Natural killer cell (primary cell): ENCODE data around the gene RHOB. TPM values are rescaled to one million over a fixed set of nuclear protein-coding genes. Genes with fewer than 3 reads are reported as not detected.
"Not testable (repeated sequence)": the region's sequence is repeated elsewhere in the genome, so short reads cannot be mapped to it uniquely, and the experiment has no call there.

Source experiments
- ATAC-seq, 3 donors: fragments of 150-1000 bp in 2 of 3; fragments of 200-7000 bp in 1 of 3; cut with Tn5 transposase; 1 replicate in 1 of 3; 2 replicates in 2 of 3; pipeline ENCODE4 v1.10.0; 2021; ENCODE audit warnings: mild to moderate bottlenecking in 2 of 3, moderate library complexity in 2 of 3
- DNase-seq, 2 donors: peaks; one replicate each; pipeline versions ENCODE4 v3.0.0 to v3.0.0-alpha.2; 2013 to 2021; ENCODE audit warnings: mixed read lengths in 1 of 2
- H3K27ac ChIP-seq: one replicate; pipeline ENCODE4 v1.5.1; 2013; ENCODE audit warnings: mild to moderate bottlenecking, low read length
- H3K27me3 ChIP-seq: one replicate; pipeline ENCODE4 v1.6.1; 2013; ENCODE audit warnings: low read length; ENCODE audit not compliant: control insufficient read depth, insufficient read depth
- H3K36me3 ChIP-seq: one replicate; pipeline ENCODE4 v1.6.1; 2013; ENCODE audit warnings: low read length; ENCODE audit not compliant: control insufficient read depth, insufficient read depth
- H3K4me1 ChIP-seq: one replicate; pipeline ENCODE4 v1.6.1; 2013; ENCODE audit warnings: low read length; ENCODE audit not compliant: control insufficient read depth, insufficient read depth
- H3K4me3 ChIP-seq: one replicate; pipeline ENCODE4 v1.5.1; 2013; ENCODE audit warnings: low read length
- H3K9me3 ChIP-seq: one replicate; pipeline ENCODE4 v1.6.1; 2013; ENCODE audit warnings: low read length; ENCODE audit not compliant: control insufficient read depth, insufficient read depth
- H3K27ac Mint-ChIP-seq, 2 donors: one replicate each; pipeline ENCODE4 v1.8.0; 2022; ENCODE audit warnings: mild to moderate bottlenecking in 2 of 2, mixed read lengths in 2 of 2, moderate library complexity in 1 of 2
- H3K27me3 Mint-ChIP-seq, 2 donors: one replicate each; pipeline ENCODE4 v1.8.0; 2022; ENCODE audit warnings: low read depth in 2 of 2, mixed read lengths in 2 of 2
- H3K36me3 Mint-ChIP-seq: one replicate; pipeline ENCODE4 v1.8.0; 2022; ENCODE audit warnings: mixed read lengths
- H3K4me1 Mint-ChIP-seq, 2 donors: one replicate each; pipeline ENCODE4 v1.8.0; 2022; ENCODE audit warnings: mixed read lengths in 2 of 2
- H3K4me3 Mint-ChIP-seq: one replicate; pipeline ENCODE4 v1.8.0; 2022; ENCODE audit warnings: mild to moderate bottlenecking, moderate library complexity, mixed read lengths
- H3K9me3 Mint-ChIP-seq, 2 donors: one replicate each; pipeline ENCODE4 v1.8.0; 2022; ENCODE audit warnings: mixed read lengths in 2 of 2
- WGBS: methylation state at CpG from one replicate; pipeline ENCODE4 v1.1.7; 2013; ENCODE audit warnings: missing lambda C conversion rate; ENCODE audit not compliant: insufficient coverage; 5-methylcytosine and 5-hydroxymethylcytosine counted together
- intact Hi-C: fragments of 100-400 bp; cut with micrococcal nuclease; formaldehyde crosslinking; loops from one replicate; pipeline ENCODE4 v1.14.2; 2022
- total RNA-seq, 4 donors: library from RNA; stranded (reverse); fragments of 120-200 nt in 1 of 4; gene quantifications; one replicate each; pipeline versions ENCODE4 v1.2.3 to v1.2.4, GENCODE V29; 2013 to 2022
- TF ChIP-seq, protein P1 (sequence below): fragments of 200-600 bp; IDR thresholded peaks from one replicate; pipeline ENCODE4 v1.8.0; 2022; ENCODE audit warnings: antibody characterized with exemption

RHOB gene
- total RNA-seq, 3 donors from 2014 or later (not counting 1 experiment from before 2014, with no cell fraction given): 50.8 to 222 (median 64.7) TPM

DNA sequence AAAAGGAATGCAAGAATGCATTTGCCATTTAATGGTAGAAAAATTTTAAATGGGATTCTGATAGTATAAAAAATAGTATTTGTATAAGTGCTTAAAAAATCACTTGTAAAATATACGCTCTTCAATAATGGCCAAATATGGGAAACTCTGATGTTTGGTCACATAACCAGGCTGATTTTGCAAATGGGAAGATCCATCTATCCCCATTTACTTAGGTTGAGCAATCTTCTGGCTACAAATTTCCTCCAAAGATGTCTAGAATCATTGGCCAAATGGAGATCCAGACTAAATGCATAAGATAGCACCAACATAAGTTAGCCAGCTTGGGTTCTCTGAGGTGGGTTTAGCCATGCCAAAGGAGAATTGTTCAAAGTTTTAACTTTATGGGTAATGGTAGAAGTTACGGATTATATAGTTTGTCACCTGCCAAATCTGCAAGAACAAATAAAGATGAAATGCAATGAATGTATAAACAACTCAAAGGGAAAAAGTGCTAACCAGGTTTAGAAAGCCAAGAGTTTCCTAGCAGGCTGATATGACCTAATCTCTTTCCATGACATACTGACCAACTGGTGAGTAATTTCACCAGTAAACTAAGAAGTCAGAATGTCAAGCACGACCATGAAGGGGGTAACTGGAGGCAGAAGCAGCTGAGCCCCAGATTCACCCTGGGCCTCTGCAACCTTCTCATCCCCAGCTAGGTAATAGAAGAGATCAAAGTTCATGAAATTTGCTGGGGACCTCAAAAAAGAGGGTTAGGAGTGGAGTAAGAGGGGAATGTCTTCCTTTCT lies 10.0 kb downstream of the RHOB start:
- Mint-ChIP-seq H3K9me3 (no peaks in the 10 kb centered on the region), H3K4me1 (no peaks in the 10 kb centered on the region), H3K36me3 (peaks cover 11% of the 10 kb centered on the region), H3K4me3 (no peak overlapping the region), H3K27me3 (peaks cover 31 to 36% of the 10 kb centered on the region in 2 donors), H3K27ac (no peak overlapping the region)
- H3K27me3 ChIP-seq: no peaks in the 10 kb centered on the region
- intact Hi-C loops: no loop called here
- H3K4me3 ChIP-seq: no peak overlapping the region
- H3K27ac ChIP-seq: no peak overlapping the region
- H3K9me3 ChIP-seq: no peaks in the 10 kb centered on the region
- ATAC-seq: no peak
- DNase-seq: no peak
- TF ChIP-seq, protein P1, sequence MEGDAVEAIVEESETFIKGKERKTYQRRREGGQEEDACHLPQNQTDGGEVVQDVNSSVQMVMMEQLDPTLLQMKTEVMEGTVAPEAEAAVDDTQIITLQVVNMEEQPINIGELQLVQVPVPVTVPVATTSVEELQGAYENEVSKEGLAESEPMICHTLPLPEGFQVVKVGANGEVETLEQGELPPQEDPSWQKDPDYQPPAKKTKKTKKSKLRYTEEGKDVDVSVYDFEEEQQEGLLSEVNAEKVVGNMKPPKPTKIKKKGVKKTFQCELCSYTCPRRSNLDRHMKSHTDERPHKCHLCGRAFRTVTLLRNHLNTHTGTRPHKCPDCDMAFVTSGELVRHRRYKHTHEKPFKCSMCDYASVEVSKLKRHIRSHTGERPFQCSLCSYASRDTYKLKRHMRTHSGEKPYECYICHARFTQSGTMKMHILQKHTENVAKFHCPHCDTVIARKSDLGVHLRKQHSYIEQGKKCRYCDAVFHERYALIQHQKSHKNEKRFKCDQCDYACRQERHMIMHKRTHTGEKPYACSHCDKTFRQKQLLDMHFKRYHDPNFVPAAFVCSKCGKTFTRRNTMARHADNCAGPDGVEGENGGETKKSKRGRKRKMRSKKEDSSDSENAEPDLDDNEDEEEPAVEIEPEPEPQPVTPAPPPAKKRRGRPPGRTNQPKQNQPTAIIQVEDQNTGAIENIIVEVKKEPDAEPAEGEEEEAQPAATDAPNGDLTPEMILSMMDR: no peak
- no peaks in the 10 kb centered on the region for H3K4me1 ChIP-seq
- H3K36me3 ChIP-seq: no peaks in the 10 kb centered on the region
- 82% methylated on average over 3 of the region's 3 CpGs for WGBS

DNA sequence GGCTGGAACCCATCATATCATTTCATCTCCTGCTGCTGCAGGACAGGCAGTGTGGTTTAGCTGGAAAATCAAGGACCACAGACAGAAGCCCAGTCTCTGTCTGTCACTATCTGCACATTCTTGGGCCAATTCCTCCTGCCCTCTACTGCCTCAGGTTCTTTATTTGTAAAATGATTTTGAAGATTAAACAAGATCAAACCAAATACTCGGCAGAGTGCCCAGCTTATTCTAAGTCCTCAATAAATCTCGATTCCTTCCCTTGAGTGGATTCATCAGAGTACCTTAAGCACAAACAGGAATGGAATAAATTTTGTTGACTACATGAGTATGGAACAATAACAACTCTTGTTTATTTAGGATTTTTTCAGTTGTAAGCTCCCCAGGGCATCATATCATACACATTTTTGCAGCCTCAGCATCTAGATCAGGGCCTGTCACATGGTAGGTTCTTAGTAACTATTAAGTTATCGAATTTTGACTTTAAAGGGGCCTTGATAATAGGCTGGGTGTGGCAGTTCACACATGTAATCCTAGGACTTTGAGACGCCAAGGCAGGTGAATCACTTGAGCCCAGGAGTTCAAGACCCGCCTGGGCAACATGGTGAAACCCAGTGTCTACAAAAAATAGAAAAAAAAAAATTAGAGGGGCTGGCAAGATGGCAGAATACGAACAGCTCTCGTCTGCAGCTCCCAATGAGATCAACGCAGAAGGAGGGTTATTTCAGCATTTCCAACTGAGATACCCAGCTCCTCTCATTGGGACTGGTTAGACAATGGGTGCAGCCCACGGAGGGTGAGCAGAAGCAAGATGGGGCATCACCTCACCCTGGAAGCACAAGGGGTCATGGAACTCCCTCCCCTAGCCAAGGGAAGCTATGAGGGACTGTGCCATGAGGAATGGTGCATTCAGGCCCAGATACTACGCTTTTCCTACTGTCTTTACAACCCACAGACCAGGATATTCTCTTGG lies 11.1 kb downstream of the RHOB start:
- intact Hi-C loops: no loop called here

DNA sequence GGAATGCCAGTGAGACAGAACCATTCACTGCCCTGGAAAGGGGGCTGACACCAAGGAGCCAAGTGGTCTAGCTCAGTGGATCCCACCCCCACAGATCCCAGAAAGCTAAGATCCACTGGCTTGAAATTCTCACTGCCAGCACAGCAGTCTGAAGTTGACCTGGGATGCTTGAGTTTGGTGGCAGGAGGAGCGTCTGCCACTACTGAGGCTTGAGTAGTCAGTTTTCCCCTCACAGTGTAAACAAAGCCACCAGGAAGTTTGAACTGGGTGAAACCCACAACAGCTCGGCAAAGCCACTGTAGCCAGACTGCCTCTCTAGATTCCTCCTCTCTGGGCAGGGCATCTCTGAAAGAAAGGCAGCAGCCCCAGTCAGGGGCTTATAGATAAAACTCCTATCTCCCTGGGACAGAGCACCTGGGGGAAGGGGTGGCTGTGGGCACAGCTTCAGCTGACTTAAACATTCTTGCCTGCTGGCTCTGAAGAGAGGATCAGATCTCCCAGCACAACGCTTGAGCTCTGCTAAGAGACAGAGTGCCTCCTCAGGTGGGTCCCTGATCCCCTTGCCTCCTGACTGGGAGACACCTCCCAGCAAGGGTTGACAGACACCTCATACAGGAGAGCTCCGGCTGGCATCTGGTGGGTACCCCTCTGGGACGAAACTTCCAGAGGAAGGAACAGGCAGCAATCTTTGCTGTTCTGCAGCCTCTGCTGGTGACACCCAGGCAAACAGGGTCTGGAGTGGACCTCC lies 12.0 kb downstream of the RHOB start:
- DNase-seq, H3K4me3 Mint-ChIP-seq, H3K27me3 ChIP-seq, H3K4me1 ChIP-seq, H3K36me3 ChIP-seq, intact Hi-C loops, H3K9me3 ChIP-seq, H3K27ac ChIP-seq, H3K27ac Mint-ChIP-seq, ATAC-seq, H3K4me3 ChIP-seq, H3K4me1 Mint-ChIP-seq, H3K9me3 Mint-ChIP-seq: not testable (repeated sequence)
- 76% methylated on average over 4 of the region's 5 CpGs for WGBS
- peaks cover 11% of the 10 kb centered on the region for H3K36me3 Mint-ChIP-seq
- H3K27me3 Mint-ChIP-seq: peaks cover 31 to 52% of the 10 kb centered on the region in 2 donors

More for the DNA sequence above, 11.1 kb downstream of the RHOB start:
- WGBS: 94% methylated on average over 9 of the region's 10 CpGs
- H3K36me3 ChIP-seq: no peaks in the 10 kb centered on the region
- H3K36me3 Mint-ChIP-seq: peaks cover 11% of the 10 kb centered on the region
- no peak overlapping the region for H3K27ac Mint-ChIP-seq
- no peaks in the 10 kb centered on the region for H3K9me3 ChIP-seq
- ATAC-seq: no peak
- H3K9me3 Mint-ChIP-seq: no peaks in the 10 kb centered on the region
- no peak overlapping the region for H3K27ac ChIP-seq
- H3K4me1 ChIP-seq: no peaks in the 10 kb centered on the region
- DNase-seq: no peak
- H3K27me3 ChIP-seq: no peaks in the 10 kb centered on the region
- no peak overlapping the region for H3K4me3 ChIP-seq
- peaks cover 35 to 42% of the 10 kb centered on the region in 2 donors for H3K27me3 Mint-ChIP-seq
- H3K4me3 Mint-ChIP-seq: no peak overlapping the region
- TF ChIP-seq, protein P1: no peak
- no peaks in the 10 kb centered on the region for H3K4me1 Mint-ChIP-seq
